ENCODE measurements around the gene ARFIP2. TPM values are rescaled to one million over a fixed set of nuclear protein-coding genes. Genes with fewer than 3 reads are reported as not detected.

Gene ARFIP2
- total and polyA plus RNA-seq, 2 of the 8 experiments (the other 6 are each of a cell fraction or from before 2014, with no cell fraction given), result 48.3 to 48.7 TPM

DNA sequence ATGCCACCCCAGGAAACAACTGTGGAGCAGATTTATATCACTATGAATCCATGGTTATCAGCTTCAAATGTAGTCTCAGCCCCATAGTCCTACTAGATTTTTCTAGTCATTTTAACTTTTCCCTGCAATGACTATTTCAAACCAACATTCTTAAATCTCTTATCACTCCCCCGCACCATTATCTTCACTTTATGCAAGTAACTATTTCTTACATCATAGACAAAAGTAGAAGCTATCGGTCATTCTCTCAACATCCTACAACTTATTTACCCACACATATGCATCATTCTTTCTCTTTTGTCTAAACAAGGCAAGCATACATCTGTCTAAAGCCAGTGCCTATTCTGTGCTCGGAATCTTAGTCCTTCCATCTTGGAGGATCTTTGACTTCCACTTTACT is 4.5 kb upstream of the ARFIP2 start:
- H4K20me1 ChIP-seq (replicated peaks in 1 of 2; ENCODE audit: control insufficient read depth in 1 of 2, insufficient read depth in 2 of 2, low read length in 2 of 2), result peaks cover 0 to 10% of the 10 kb centered on the region in 2 experiments
- 78 to 100% methylated on average over 1 to 3 of the region's 3 CpGs for WGBS, 2 experiments (ENCODE audit: extremely low coverage in 1 of 2, insufficient coverage in 1 of 2, insufficient read length in 1 of 2, insufficient replicate concordance in 2 of 2, low coverage in 1 of 2, low lambda C conversion rate in 2 of 2, missing lambda C conversion rate in 1 of 2)
- no peaks in the 10 kb centered on the region for H3K27me3 ChIP-seq (replicated peaks in 1 of 4; ENCODE audit: control insufficient read depth in 3 of 4, extremely low read depth in 1 of 4, insufficient read depth in 3 of 4, low read length in 3 of 4)
- H3K56ac ChIP-seq (replicated peaks; ENCODE audit: insufficient read length, low read depth, low read length), result no peak overlapping the region
- no peak overlapping the region for H2BK15ac ChIP-seq (ENCODE audit: low read length)
- DNase-seq (ENCODE audit: low read depth in 1 of 2, low spot score in 2 of 2), result no peak
- peaks cover 2 to 8% (median 5%) of the 10 kb centered on the region in 4 experiments for H3K4me1 ChIP-seq (replicated peaks in 1 of 4; ENCODE audit: control insufficient read depth in 3 of 4, insufficient read depth in 4 of 4, low read length in 3 of 4)
- POLR2A ChIA-PET (ENCODE audit: partially characterized antibody), result interaction anchor here (1.0 to 2.1 kb wide), 3 partner anchors 9 to 126 kb away, joined by 3 to 12 read pairs (median 3); partner anchors contain the start of gene TAF10
- no peak overlapping the region for H3K4ac ChIP-seq (replicated peaks; ENCODE audit: insufficient read length, low read depth, low read length)
- peaks cover 9% of the 10 kb centered on the region for H3K23me2 ChIP-seq (ENCODE audit: low read depth, low read length)
- H3K14ac ChIP-seq (ENCODE audit: insufficient read length), result no peak overlapping the region
- no peaks in the 10 kb centered on the region for H3K9me3 ChIP-seq (ENCODE audit: insufficient read depth in 2 of 2, low read depth in 1 of 2, low read length in 1 of 2)
- H2AK5ac ChIP-seq (ENCODE audit: low read depth, low read length), result no peak overlapping the region
- no peak overlapping the region for H2BK20ac ChIP-seq (ENCODE audit: low read length)
- H3K9ac ChIP-seq (replicated peaks in 1 of 4; ENCODE audit: extremely low read depth in 1 of 4, low read depth in 3 of 4, low read length in 3 of 4), result no peak overlapping the region
- H2BK120ac ChIP-seq (replicated peaks; ENCODE audit: low read depth, low read length), result no peak overlapping the region
- H2BK5ac ChIP-seq (ENCODE audit: low read depth, low read length), result no peak overlapping the region
- H3K18ac ChIP-seq (ENCODE audit: extremely low read depth, low read length), result no peak overlapping the region
- no peak overlapping the region for H2AFZ ChIP-seq (ENCODE audit: low read length)
- CTCF ChIA-PET (ENCODE audit: partially characterized antibody), result interaction anchor here (0.8 to 4.0 kb wide), 4 partner anchors 9 to 106 kb away, joined by 3 to 25 read pairs (median 7); no protein-coding TSS in a partner anchor
- no peak overlapping the region for H4K91ac ChIP-seq (replicated peaks; ENCODE audit: insufficient read length, low read length)
- no peak overlapping the region for H4K8ac ChIP-seq (ENCODE audit: extremely low read depth, insufficient read depth, low read length)
- H3K79me1 ChIP-seq (ENCODE audit: low read depth, low read length), result peaks cover 9% of the 10 kb centered on the region
- no peak for FAIRE-seq
- H4K5ac ChIP-seq (ENCODE audit: insufficient read length, low read depth, low read length), result no peak overlapping the region
- no peak overlapping the region for H3K27ac ChIP-seq (ENCODE audit: low read depth, low read length)
- H3K23ac ChIP-seq (ENCODE audit: insufficient read length), result no peak overlapping the region
- peaks cover 9 to 47% (median 27%) of the 10 kb centered on the region in 4 experiments for H3K36me3 ChIP-seq (ENCODE audit: control insufficient read depth in 2 of 4, insufficient read depth in 4 of 4, low read length in 3 of 4)
- H2BK12ac ChIP-seq (ENCODE audit: low read depth, low read length), result no peak overlapping the region
- H3K4me3 ChIP-seq (ENCODE audit: extremely low read depth in 1 of 4, insufficient read depth in 2 of 4, low read depth in 3 of 4, low read length in 4 of 4), result no peak overlapping the region
- peaks cover 9 to 27% of the 10 kb centered on the region in 2 experiments; a peak in 3 of 4 replicates for H3K79me2 ChIP-seq (ENCODE audit: control insufficient read depth in 1 of 2, insufficient read depth in 2 of 2, low read length in 2 of 2)
- H3K4me2 ChIP-seq (ENCODE audit: insufficient read depth in 1 of 2, low read depth in 2 of 2, low read length in 2 of 2), result no peak overlapping the region
- TF ChIP-seq SRF (IDR thresholded peaks at IDR 0.05; ENCODE audit: low read depth, low read length) (no peak), TAF7 (optimal IDR thresholded peaks at IDR 0.05; ENCODE audit: borderline replicate concordance, low read depth, low read length) (no peak), HDAC2 (IDR thresholded peaks at IDR 0.05; ENCODE audit: borderline replicate concordance in 1 of 2, low read depth in 2 of 2, low read length in 2 of 2) (no peak), EZH2 (IDR thresholded peaks at IDR 0.05; ENCODE audit: low read depth, low read length, severe bottlenecking) (no peak), CTBP2 (IDR thresholded peaks at IDR 0.05; ENCODE audit: borderline replicate concordance, insufficient read depth, insufficient read length, low read length) (no peak), BCL11A (IDR thresholded peaks at IDR 0.05; ENCODE audit: low read depth in 2 of 2, low read length in 2 of 2) (no peak), JUND (IDR thresholded peaks at IDR 0.05; ENCODE audit: low read length) (no peak), RAD21 (IDR thresholded peaks at IDR 0.05 in 1 of 2, conservative IDR thresholded peaks at IDR 0.05 in 1 of 2; ENCODE audit: low read depth in 2 of 2, low read length in 2 of 2) (no peak), NANOG (IDR thresholded peaks at IDR 0.05; ENCODE audit: insufficient read depth, low read depth, low read length, poor library complexity, severe bottlenecking) (no peak), EP300 (IDR thresholded peaks at IDR 0.05; ENCODE audit: borderline replicate concordance in 1 of 2, low read depth in 2 of 2, low read length in 2 of 2) (no peak)
